ENCODE results near the gene MYL5.
A peak's percentile ranks its signal among the peaks of the same experiment; 100 is the strongest.
"Not testable (repeated sequence)": the region's sequence is repeated elsewhere in the genome, so short reads cannot be mapped to it uniquely, and the experiment has no call there.

The MYL5 gene

GRCh38 chr4:674172-675035 lies at the start of gene MYL5, which contains the start of gene ATP5ME:
Gene MYL5 (plus strand): TSS chr4:674542. CDS start chr4:678027, 3,485 bp downstream.
Gene ATP5ME (minus strand): TSS chr4:674276. CDS start chr4:674247, 29 bp downstream.
- peak; percentile 90 for DNase-seq (ENCODE audit: low read depth in 2 of 2)

GRCh38 chr4:624705-625590 lies 49.4 kb upstream of the MYL5 start, which contains the start of gene PDE6B:
Gene PDE6B (plus strand): TSS chr4:625573. CDS start chr4:625627, 54 bp downstream.
- no peak for DNase-seq (ENCODE audit: low read depth in 2 of 2)

- DNase-seq (ENCODE audit: low read depth in 2 of 2), result no peak
These were observed 48.6 kb upstream of the MYL5 start for GRCh38 chr4:625631-626161.

- DNase-seq (ENCODE audit: low read depth in 2 of 2), result no peak
These were observed 47.9 kb upstream of the MYL5 start for GRCh38 chr4:626201-627091.

GRCh38 chr4:627347-628125 lies 46.8 kb upstream of the MYL5 start:
- no peak for DNase-seq (ENCODE audit: low read depth in 2 of 2)

GRCh38 chr4:628311-628741 lies 46.0 kb upstream of the MYL5 start:
- no peak for DNase-seq (ENCODE audit: low read depth in 2 of 2)

GRCh38 chr4:628821-629635 lies 45.3 kb upstream of the MYL5 start:
- DNase-seq (ENCODE audit: low read depth in 2 of 2), result no peak

- DNase-seq (ENCODE audit: low read depth in 2 of 2), result no peak
These were observed 44.8 kb upstream of the MYL5 start for GRCh38 chr4:629636-629914.

GRCh38 chr4:629915-630641 lies 44.3 kb upstream of the MYL5 start:
- no peak for DNase-seq (ENCODE audit: low read depth in 2 of 2)

- no peak for DNase-seq (ENCODE audit: low read depth in 2 of 2)
These were observed 43.7 kb upstream of the MYL5 start for GRCh38 chr4:630656-631055.

GRCh38 chr4:632196-632790 lies 42.0 kb upstream of the MYL5 start:
- no peak for DNase-seq (ENCODE audit: low read depth in 2 of 2)

- DNase-seq (ENCODE audit: low read depth in 2 of 2), result no peak
These were observed 41.4 kb upstream of the MYL5 start for GRCh38 chr4:632926-633325.

GRCh38 chr4:633406-633805 lies 40.9 kb upstream of the MYL5 start:
- DNase-seq (ENCODE audit: low read depth in 2 of 2), result no peak

GRCh38 chr4:633976-634598 lies 40.3 kb upstream of the MYL5 start:
- DNase-seq (ENCODE audit: low read depth in 2 of 2), result no peak

GRCh38 chr4:634599-634985 lies 39.8 kb upstream of the MYL5 start:
- DNase-seq (ENCODE audit: low read depth in 2 of 2), result no peak

GRCh38 chr4:635066-635835 lies 39.1 kb upstream of the MYL5 start:
- DNase-seq (ENCODE audit: low read depth in 2 of 2), result not testable (repeated sequence)

GRCh38 chr4:635851-636627 lies 38.3 kb upstream of the MYL5 start:
- no peak for DNase-seq (ENCODE audit: low read depth in 2 of 2)
